Caki2 (cell line): Measurements from ENCODE around the gene DLEC1. TPM values are rescaled to one million over a fixed set of nuclear protein-coding genes. Genes with fewer than 3 reads are reported as not detected.

ENCODE experiments used
- DNase-seq: peaks from one replicate; pipeline ENCODE4 v3.0.0-alpha.2; 2015; ENCODE audit warnings: low read depth
- in situ Hi-C: cut with HindIII; loops from 2 replicates; pipeline ENCODE4 v1.10.0; 2016; ENCODE audit warnings: low sequenced_read_pairs, low pct_unique_long_range_greater_than_20kb, mixed read lengths
- total RNA-seq: library from RNA; depleted of rRNA; stranded (reverse); fragments of >200 nt; shearing (Covaris generic); gene quantifications from 2 replicates; pipeline ENCODE4 v1.2.3, GENCODE V29; 2014; ENCODE audit warnings: low replicate concordance

Gene DLEC1
- total RNA-seq, 1 experiment from 2014 or later = not detected

DNA sequence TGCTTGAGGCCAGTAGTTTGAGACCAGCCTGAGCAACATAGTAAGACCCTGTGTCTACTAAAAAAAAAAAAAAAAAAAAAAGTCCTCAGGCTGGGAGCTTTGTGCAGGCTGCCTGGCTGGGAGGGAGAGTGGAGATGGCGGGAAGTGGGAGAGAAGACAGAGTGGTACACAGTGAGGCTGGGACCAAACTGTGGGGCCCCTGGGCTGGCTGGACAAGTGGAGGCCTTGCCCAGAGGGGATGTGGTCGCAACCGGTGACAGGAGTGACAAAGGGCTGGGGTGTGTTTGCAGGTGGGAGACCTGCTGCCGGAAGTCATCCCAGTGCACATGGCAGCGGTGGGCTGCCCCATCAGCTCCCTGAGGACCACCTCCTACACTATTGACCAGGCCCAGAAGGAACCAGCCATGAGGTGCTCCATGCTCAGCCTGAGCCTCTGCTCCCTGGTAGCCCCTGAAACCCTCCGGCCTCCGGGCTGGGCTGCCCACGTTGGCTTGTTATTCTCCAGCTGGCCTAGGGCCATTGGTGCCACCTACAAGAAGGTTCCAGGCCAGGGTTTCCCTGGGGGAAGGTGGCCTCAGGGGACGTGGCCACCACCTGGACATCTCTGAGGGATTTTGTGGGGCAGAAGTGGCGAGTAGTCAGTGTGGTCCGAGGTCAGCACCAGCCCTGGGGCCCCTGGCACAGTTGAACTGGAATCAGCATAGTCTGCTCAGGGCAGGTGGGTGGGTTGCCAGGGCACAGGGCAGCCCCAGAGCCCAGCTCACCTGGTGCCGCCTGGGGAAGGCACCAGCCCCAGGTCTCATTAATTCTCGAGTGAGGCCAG lies 75.3 kb downstream of the DLEC1 start:
- DNase-seq = no peak
- in situ Hi-C loops = no loop called here

DNA sequence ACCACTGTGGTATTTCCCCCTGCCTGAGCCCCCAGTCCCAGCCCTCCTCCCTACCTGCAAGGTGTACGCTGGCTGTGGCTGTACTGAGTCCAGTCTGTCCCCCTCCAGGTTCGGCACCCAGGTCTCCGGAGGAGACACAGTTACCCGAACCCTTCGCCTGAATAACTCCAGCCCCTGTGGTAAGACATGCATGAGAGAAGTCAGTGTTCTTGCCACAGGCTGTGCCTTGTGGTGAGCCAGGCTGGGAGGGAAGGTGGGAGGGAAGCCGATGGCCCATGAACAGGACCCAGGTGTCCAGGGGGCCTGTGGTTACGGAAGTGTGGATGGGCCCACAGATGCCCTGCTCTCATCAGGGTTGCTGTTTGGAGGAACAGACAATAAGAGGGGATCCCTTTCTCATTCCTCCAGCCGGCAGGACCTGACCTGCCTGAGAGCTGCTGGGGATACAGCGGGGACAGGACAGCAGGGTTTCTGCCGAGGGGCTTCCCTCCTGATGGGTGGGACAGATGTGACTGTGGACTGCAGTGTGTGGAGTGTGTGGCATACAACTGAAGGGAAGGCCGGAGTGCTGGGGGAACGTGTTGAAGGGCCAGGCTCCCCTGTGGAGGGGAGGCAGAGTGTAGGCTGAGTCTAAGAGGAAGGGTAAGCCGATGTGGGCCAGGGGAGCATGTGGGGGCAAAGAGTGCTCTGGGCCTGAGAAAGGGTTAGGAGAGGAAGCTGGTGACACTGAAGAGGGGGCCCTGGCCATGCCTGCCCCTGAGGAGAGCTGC lies 76.1 kb downstream of the DLEC1 start:
- in situ Hi-C loops = no loop called here
- no peak for DNase-seq

DNA sequence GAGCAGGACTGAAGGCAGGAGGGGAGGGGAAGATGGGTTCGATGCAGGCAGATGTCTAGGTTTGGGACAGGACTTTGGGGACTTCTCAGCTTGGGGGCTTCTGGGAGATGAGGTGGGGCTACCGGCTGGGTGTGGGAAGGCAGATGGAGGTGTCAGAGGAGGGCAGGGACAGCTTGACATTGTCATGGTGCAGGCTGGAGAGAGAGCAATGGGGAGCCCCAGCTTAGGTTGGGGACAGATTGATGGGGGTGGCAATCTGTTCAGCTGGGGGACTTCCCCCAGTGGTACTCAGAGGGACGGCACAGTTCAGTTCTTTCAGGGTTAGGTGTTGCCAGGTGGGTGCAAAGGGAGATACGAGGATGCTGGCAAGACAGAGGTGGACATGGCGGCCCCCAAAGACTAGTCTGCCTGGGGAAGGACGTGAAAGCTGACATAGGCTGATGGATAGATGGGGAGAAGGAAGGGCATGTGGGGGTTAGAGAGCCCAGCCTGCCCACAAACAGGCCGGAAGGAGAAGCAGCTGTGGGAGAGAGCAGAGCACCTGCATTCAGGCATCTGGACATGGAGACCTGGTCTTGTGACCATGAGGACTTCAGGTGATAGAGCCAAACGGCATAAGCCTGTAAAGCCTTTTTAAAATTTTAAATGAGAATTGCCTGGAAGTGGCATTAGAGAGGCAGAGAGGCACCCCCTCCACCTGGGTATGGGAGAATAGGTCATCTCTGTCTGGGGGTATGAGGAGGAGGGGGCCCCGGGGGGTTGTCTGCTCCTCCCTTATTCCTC lies 76.8 kb downstream of the DLEC1 start:
- no peak for DNase-seq
- in situ Hi-C loops = no loop called here

DNA sequence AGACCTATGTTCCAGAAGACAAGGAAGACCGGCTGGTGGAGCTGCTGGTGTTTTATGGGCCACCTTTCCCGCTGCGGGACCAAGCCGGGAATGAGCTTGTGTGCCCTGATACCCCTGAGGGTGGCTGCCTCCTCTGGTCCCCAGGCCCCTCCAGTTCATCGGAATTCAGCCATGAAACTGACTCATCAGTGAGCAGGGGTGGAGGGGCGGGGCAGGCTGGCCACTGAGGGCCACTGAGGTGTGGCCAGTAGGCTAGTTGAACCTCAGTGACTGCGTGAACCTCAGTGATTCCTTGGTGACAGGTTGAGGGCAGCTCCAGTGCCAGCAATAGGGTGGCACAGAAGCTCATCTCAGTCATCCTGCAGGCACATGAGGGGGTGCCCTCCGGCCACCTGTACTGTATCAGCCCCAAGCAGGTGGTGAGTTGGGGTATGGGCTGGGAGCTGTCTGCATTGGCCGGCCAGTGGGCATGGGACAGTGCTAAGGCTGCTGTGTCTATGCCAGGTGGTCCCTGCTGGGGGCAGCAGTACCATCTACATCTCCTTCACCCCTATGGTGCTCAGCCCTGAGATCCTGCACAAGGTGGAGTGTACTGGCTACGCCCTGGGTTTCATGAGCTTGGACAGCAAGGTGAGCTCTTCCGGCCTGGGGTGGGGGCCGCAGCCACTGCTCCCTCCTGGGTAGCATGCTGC lies 77.6 kb downstream of the DLEC1 start:
- DNase-seq = peak; percentile 22
- in situ Hi-C loops = no loop called here

DNA sequence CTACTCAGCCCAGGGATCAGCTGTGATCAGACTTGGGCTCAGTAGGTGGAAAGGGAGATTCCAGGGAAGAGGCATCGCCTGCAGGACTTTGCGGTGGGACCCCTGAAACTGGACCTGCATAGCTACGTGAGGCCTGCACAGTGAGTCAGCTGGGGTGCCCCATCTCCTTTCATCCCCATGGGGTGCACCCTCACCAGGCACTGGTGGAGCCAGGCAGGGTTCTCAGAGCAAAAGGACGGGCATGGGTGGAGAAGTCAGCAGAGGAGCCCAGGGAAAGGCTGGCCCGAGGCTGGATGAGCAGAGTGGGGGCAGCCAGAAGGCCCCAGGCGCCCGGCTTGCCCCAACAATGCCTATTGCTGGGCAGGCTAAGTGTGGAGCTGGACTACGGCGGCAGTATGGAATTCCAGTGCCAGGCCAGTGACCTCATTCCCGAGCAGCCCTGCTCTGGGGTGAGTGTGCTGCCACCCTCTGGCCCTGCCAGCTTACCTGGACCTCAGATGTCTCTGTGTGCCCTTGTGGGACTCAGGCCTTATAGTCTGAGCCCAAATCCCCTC lies 78.2 kb downstream of the DLEC1 start:
- peak; percentile 2 for DNase-seq
- in situ Hi-C loops = no loop called here

DNA sequence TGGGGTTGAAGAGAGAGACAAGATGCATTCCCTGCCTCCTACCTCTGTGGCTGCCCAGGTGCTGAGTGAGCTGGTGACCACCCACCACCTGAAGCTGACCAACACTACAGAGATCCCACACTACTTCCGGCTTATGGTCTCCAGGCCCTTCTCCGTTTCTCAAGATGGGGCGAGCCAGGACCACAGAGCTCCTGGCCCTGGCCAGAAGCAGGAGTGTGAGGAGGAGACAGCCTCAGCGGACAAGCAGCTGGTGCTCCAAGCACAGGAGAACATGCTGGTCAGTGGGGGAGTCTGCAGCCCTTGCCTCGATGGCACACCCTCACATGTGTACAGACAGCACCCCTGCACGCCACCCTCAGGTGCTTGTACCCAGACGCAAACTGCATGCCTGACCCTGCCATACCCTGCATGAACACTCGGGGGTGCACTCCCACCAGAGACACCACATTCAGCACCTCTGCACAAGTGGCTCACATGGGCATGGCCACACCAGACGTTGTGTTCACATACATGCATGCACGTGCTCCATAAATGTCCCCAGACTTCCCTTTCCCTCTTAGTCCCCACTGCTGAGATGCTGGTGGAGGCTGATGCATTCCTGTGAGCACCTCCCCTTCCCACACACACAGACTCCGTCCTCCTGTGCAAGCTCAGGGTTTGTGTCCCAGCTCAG lies 78.9 kb downstream of the DLEC1 start:
- in situ Hi-C loops = no loop called here
- DNase-seq = peak; percentile 21

DNA sequence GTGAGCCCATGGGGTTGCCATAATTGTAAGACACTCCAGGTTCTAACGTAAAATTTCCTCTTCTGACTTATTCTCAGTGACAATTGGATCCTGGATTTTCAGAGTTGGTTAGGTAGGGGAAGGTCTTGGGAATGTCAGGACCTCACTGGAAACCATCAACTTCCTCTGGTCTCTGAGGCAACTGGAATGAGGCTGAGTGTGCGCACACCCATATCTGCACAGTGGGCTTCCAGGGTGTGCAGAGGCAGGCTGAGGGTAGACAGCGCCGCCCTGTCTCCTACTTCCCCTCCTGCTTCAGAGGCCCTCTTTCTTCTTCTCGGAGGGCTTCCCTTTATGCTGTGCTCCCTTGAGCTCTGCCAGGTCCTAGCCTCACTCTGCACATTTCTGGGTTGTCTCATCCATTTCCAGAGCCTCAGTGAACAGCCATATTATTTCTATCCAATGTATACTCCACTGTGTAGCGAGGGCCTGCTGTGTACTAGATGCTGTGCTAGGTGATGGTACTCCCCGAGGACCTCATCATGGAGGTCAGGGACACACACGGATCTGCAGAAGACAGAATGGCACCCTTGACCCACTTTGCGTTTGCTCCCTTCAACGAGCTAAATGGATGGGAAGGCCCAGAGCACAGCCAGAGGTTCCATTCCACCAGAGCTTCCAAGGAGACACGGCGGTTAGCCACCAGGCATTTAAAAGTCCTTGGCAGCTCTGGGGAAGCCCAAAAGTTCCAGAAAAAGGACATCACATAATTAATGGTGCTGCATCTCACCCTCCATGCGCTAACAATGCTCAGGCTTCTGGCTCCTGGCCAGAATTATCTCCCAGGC lies 79.6 kb downstream of the DLEC1 start:
- in situ Hi-C loops = no loop called here
- DNase-seq = no peak

DNA sequence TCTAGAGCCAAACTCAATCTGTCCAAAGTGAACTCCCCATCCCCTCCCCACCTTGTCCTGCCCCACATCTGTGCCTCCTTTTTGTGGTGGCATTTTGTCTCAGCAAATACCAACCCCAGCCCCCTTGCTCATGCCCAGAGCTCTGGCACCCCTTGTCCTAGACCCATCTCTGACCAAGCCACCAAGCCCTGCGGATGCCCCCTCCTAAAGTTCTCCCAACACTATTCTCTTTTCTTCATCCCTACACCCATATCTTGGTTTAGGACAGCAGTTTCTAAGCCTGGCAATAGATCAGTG lies 80.2 kb downstream of the DLEC1 start:
- DNase-seq = no peak
- in situ Hi-C loops = no loop called here

DNA sequence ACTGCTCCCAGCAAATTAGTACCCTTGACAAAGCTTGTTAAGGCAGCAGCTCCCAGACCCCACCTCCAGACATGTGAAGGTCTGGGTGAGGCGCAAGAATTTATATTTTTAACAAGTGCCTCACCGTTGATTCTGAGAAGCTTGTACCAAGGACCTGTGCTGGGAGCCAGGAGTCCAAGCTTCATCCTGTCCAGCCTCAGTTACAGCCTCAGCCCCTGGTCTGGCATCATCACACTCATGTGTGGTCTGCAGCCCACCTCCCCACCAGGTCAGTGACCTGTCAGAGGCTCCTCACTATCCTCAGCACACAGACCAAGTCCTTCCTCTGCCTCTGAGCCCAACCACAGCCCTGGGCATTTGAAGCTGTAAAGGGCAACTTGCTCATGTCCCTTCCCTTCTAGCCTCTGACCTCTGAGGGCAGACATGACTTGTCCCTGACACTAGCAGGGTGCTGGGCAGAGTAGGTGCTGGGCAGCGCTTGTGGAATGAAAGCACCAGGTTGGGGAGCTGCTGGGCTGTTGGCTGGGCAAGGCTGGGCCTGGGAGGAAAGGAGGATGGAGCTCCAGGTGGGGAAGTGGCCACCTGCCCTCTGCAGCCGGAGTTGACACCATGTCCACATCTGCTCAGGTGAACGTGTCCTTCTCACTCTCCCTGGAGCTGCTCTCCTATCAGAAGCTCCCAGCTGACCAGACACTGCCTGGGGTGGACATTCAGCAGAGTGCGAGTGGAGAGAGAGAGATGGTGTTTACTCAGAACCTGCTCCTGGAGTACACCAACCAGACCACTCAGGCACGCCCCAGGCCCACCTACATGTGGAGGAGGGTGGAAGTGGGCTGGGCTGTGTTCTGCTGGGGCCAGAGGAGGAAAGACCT lies 81.0 kb downstream of the DLEC1 start:
- no peak for DNase-seq
- in situ Hi-C loops = no loop called here

DNA sequence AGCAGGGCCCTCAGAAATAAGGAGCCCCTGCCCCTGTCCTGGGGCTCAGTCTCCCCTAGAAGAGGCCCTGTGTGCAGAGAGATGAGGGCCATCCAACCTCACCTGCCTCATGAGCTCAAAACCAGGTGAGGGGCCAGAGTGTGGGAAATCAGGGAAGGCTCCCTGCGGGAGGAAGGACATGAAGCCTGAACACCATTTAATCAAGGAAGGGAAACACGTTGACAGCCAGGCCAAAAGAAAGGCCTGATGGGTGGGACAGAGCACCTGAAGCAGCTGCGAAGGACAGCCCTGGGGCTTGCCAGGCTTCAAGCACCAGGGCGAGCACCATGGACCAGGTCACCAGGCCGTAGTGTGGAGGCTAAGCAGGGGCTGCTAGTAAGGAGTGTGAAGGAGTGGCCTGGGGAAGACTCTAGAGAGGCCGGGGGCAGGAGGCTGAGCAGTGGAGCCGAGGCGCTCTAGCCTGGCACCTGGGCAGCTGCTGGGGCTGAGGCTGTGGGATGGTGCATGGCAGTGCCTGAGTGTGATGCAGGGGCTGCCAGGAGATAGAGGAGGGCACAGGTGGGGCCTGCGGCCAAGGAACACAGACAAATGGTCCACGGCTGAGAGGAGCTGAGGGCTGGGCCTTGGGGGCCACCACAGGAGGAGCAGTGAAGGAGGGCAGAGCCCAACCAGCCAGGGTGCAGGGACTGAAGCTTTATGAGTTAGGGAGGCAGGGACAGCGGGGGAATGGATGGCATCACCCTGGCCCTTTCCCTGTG lies 81.9 kb downstream of the DLEC1 start:
- DNase-seq = no peak
- in situ Hi-C loops = no loop called here

DNA sequence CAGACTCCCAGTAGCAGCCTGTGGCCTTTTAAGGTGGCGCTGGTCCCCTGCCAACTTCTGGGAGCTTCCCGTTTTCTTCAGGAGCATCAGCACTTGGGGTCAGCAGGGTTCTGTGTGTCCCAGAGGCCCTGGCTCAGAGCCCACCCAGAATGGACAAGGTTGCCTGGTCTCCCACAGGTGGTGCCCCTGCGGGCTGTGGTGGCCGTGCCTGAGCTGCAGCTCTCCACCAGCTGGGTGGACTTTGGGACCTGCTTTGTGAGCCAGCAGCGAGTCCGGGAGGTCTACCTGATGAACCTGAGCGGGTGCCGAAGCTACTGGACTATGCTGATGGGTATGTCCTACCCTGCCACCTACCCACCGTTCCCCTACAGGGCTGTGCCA lies 82.4 kb downstream of the DLEC1 start:
- DNase-seq = no peak
- in situ Hi-C loops = no loop called here

DNA sequence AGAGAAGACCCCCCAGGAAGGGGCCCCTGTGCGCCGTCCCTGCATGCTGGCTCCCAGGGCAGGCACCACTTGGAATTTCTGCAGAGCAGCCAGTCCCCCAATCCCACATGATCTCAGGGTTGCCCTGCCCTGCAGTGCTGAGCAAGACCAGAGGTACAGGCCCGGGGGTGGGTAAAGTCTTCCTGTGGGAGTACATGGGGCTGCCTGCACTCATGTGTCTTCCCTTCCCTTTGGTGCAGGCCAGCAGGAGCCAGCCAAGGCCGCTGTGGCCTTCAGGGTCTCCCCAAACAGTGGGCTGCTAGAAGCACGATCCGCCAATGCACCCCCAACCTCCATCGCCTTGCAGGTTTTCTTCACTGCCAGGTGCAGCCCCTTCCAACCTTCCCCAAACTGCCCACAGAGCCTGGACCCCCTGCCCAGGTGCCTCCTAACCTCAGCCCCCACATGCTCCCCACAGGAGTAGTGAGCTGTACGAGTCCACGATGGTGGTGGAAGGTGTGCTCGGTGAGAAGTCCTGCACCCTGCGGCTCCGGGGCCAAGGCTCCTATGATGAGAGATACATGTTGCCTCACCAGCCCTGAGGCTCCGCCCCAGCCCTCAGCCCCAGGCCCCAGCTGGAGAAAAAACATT lies 82.9 kb downstream of the DLEC1 start:
- in situ Hi-C loops = no loop called here
- no peak for DNase-seq

DNA sequence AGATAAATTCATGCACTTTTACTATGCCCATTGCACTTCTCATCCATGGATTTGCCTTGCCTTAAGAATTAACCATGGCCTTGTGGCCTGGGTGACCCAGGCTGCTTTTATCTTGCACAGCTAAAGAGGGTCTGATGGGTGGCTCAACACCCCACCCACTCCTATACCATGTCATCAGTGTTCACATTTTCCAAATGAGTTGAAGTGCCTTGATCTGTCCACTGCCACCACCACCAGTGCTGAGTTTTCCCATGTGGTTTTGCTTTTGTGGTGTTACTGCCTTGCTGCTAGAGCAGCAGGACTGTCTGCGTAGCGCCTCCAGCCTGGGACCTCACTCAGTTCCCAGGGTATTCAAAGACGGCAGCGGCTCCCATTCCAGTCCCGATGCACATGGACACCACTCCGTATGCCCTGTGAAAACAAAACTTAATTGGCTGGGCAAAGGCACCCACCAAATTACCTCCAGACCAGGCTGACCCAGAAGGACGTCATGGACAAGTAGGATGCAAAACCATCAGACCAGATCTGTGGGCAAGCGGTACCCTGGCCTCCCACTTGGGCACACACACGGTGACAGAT lies 83.8 kb downstream of the DLEC1 start:
- in situ Hi-C loops = no loop called here

DNA sequence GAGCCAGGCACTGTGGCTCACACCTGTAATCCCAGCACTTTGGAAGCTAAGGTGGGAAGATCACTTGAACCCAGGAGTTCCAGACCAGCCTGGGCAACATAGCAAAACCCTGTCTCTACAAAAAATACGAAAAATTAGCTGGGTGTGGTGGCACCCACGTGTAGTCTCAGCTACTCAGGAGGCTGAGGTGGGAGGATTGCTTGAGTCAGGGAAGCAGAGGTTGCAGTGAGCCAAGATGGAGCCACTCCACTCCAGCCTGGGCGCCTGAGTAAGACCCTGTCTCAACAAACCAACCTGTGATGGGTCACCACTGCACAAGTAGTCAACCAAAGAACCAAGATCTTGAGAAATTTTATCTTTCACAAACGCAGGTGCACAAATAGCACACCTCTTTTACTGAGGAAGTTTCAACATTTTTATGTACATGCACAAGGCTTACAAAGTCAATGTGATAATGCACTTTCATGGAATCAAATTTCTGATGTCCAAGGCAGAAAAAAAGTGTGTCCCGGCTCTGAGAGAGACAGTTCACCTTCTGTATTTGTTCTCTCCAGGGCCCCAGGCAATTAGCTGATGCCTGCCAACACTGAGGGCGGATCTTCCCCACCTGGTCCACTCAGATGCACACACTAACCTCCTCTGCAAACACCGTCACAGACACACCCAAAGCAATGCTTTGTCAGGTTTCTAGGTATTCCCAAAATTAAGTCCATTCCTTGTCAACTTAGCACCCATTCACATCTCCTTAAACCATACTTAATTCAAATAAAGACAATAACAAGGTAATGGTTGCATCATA lies 85.5 kb downstream of the DLEC1 start:
- DNase-seq = no peak
- in situ Hi-C loops = no loop called here

More for the DNA sequence above, 83.8 kb downstream of the DLEC1 start:
- DNase-seq = no peak
